Suprapubic skin (tissue), 4 donors: ENCODE data around the gene TNS1. TPM values are rescaled to one million over a fixed set of nuclear protein-coding genes. Genes with fewer than 3 reads are reported as not detected.

ENCODE experiments used
- DNase-seq, 2 donors: peaks; one replicate each; pipeline ENCODE4 v3.0.0-alpha.2; 2019; ENCODE audit warnings: low spot score in 2 of 2
- H3K27ac ChIP-seq: fragments of 200-600 bp; sonication (generic); one replicate; pipeline ENCODE4 v1.5.1; 2019
- H3K27me3 ChIP-seq: fragments of 200-600 bp; sonication (generic); one replicate; pipeline ENCODE4 v1.5.1; 2019
- H3K36me3 ChIP-seq: fragments of 200-600 bp; sonication (generic); one replicate; pipeline ENCODE4 v1.5.1; 2019
- H3K4me1 ChIP-seq: fragments of 200-600 bp; sonication (generic); one replicate; pipeline ENCODE4 v1.5.1; 2019
- H3K4me3 ChIP-seq: fragments of 200-600 bp; sonication (generic); one replicate; pipeline ENCODE4 v1.5.1; 2019; ENCODE audit warnings: mild to moderate bottlenecking
- H3K9me3 ChIP-seq: fragments of 200-600 bp; sonication (generic); one replicate; pipeline ENCODE4 v1.5.1; 2019
- EP300 ChIP-seq: sonication (generic); formaldehyde crosslinking; IDR thresholded peaks from one replicate; pipeline ENCODE4 v1.6.1; 2017; ENCODE audit warnings: antibody characterized with exemption
- POLR2A ChIP-seq, 2 donors: fragments of 450-650 bp; IDR thresholded peaks; one replicate each; pipeline ENCODE4 v1.6.1; 2017; ENCODE audit warnings: antibody characterized with exemption in 2 of 2, mild to moderate bottlenecking in 2 of 2, moderate library complexity in 2 of 2
- POLR2AphosphoS5 ChIP-seq, 3 donors: sonication (generic); formaldehyde crosslinking; IDR thresholded peaks; one replicate each; pipeline ENCODE4 v1.6.1; 2017; ENCODE audit warnings: antibody characterized with exemption in 3 of 3
- WGBS: methylation state at CpG from one replicate; pipeline ENCODE4 v1.1.5; 2018; 5-methylcytosine and 5-hydroxymethylcytosine counted together
- total RNA-seq, 4 donors: library from RNA; depleted of rRNA; stranded (reverse); fragments of >200 nt; gene quantifications; one replicate each; pipeline ENCODE4 v1.1.0, GENCODE V29; 2016
- TF ChIP-seq, protein P1 (sequence below), 2 donors: fragments of 200-600 bp in 1 of 2; fragments of 450-650 bp in 1 of 2; sonication (generic) in 1 of 2; IDR thresholded peaks; one replicate each; pipeline ENCODE4 v1.5.1; 2016 to 2019; ENCODE audit warnings: antibody characterized with exemption in 2 of 2, mild to moderate bottlenecking in 1 of 2, moderate library complexity in 1 of 2

TNS1 gene
- total RNA-seq, 4 donors from 2014 or later, result 64.1 to 145 (median 99.5) TPM

DNA sequence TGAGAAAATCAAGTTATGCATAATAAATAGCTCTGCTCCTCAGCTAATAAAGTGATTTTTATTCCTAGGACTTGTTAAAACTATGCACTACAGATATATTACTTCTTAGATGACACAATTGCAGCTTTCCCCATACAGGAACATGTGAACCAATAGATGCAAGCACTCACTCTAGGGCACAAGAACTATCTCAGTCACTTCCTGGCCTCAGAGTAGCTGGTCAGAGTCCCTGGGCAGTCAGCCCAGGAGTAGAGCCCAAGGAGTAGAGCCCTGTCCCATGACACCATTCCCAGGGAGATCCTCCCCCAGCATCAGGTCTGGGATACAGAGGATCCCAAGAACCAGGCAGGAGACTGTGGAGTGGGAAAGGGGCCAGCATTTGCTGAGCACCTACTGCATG lies 2.7 kb downstream of the TNS1 start:
- Histone ChIP-seq H3K4me1 (peaks cover 74% of the 10 kb centered on the region), H3K27me3 (no peaks in the 10 kb centered on the region), H3K4me3 (no peak overlapping the region), H3K9me3 (no peaks in the 10 kb centered on the region), H3K36me3 (no peaks in the 10 kb centered on the region), H3K27ac (peak overlapping the region; percentile 87)
- DNase-seq, result no peak
- TF ChIP-seq POLR2A (IDR thresholded peaks at IDR 0.05) (no peak), POLR2AphosphoS5 (IDR thresholded peaks at IDR 0.05) (no peak), EP300 (no peak)
- TF ChIP-seq, protein P1, sequence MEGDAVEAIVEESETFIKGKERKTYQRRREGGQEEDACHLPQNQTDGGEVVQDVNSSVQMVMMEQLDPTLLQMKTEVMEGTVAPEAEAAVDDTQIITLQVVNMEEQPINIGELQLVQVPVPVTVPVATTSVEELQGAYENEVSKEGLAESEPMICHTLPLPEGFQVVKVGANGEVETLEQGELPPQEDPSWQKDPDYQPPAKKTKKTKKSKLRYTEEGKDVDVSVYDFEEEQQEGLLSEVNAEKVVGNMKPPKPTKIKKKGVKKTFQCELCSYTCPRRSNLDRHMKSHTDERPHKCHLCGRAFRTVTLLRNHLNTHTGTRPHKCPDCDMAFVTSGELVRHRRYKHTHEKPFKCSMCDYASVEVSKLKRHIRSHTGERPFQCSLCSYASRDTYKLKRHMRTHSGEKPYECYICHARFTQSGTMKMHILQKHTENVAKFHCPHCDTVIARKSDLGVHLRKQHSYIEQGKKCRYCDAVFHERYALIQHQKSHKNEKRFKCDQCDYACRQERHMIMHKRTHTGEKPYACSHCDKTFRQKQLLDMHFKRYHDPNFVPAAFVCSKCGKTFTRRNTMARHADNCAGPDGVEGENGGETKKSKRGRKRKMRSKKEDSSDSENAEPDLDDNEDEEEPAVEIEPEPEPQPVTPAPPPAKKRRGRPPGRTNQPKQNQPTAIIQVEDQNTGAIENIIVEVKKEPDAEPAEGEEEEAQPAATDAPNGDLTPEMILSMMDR (IDR thresholded peaks at IDR 0.05), result no peak

- H3K36me3 ChIP-seq, result no peaks in the 10 kb centered on the region
- TF ChIP-seq, protein P1 (IDR thresholded peaks at IDR 0.05), result no peak
- no peak for TF ChIP-seq POLR2A (IDR thresholded peaks at IDR 0.05)
- no peak for TF ChIP-seq EP300
- no peak for TF ChIP-seq POLR2AphosphoS5 (IDR thresholded peaks at IDR 0.05)
- no peaks in the 10 kb centered on the region for H3K27me3 ChIP-seq
- no peak overlapping the region for H3K4me3 ChIP-seq
- H3K27ac ChIP-seq, result peak overlapping the region; percentile 36
- peaks cover 74% of the 10 kb centered on the region for H3K4me1 ChIP-seq
- no peak for DNase-seq
- 46% methylated on average over 4 of the region's 4 CpGs for WGBS
- H3K9me3 ChIP-seq, result no peaks in the 10 kb centered on the region
These were observed 3.2 kb downstream of the TNS1 start for GRCh38 chr2:217999595-217999959.

GRCh38 chr2:217998926-217999594 lies 3.7 kb downstream of the TNS1 start:
- Histone ChIP-seq H3K27me3 (no peaks in the 10 kb centered on the region), H3K27ac (peak overlapping the region; percentile 36), H3K9me3 (no peaks in the 10 kb centered on the region), H3K4me3 (no peak overlapping the region), H3K36me3 (no peaks in the 10 kb centered on the region), H3K4me1 (peaks cover 74% of the 10 kb centered on the region)
- 60% methylated on average over 10 of the region's 10 CpGs for WGBS
- no peak for DNase-seq
- TF ChIP-seq EP300 (no peak), POLR2A (IDR thresholded peaks at IDR 0.05) (no peak), POLR2AphosphoS5 (IDR thresholded peaks at IDR 0.05) (no peak)
- TF ChIP-seq, protein P1 (IDR thresholded peaks at IDR 0.05), result no peak

GRCh38 chr2:217997510-217997909 lies 5.3 kb downstream of the TNS1 start:
- peak overlapping the region; percentile 90 for H3K27ac ChIP-seq
- H3K4me3 ChIP-seq, result no peak overlapping the region
- no peaks in the 10 kb centered on the region for H3K9me3 ChIP-seq
- WGBS, result 79% methylated on average over 11 of the region's 11 CpGs
- no peaks in the 10 kb centered on the region for H3K36me3 ChIP-seq
- TF ChIP-seq POLR2A (IDR thresholded peaks at IDR 0.05) (no peak), POLR2AphosphoS5 (IDR thresholded peaks at IDR 0.05) (no peak)
- TF ChIP-seq, protein P1 (IDR thresholded peaks at IDR 0.05), result no peak
- no peak for DNase-seq
- peaks cover 72% of the 10 kb centered on the region for H3K4me1 ChIP-seq
- H3K27me3 ChIP-seq, result no peaks in the 10 kb centered on the region

DNA sequence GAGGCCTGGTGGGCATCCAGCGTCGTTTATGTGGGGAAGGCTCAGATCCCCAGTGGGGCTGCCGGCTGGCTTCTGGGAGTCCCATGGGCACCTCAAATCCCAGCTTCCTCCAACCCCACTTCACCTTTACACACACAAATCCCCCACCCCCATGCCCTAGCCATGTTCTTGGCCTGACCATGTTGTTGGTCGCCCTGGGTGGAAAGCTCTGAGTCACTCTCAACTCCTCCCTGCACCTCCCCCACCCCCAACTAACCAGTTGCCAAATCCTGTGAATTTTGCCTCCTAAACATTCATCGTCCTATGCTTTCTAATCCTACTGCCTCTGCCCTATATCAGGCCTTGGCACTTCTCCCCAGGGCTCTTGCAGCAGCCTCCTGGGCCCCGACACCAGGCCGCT lies 6.4 kb downstream of the TNS1 start:
- H3K4me1 ChIP-seq, result peaks cover 63% of the 10 kb centered on the region
- no peaks in the 10 kb centered on the region for H3K9me3 ChIP-seq
- H3K36me3 ChIP-seq, result no peaks in the 10 kb centered on the region
- DNase-seq, result no peak
- peak overlapping the region; percentile 20 for H3K4me3 ChIP-seq
- H3K27ac ChIP-seq, result peak overlapping the region; percentile 90
- TF ChIP-seq POLR2A (IDR thresholded peaks at IDR 0.05) (no peak), POLR2AphosphoS5 (IDR thresholded peaks at IDR 0.05) (no peak), EP300 (no peak)
- TF ChIP-seq, protein P1 (IDR thresholded peaks at IDR 0.05), result no peak
- 37% methylated on average over 7 of the region's 7 CpGs for WGBS
- H3K27me3 ChIP-seq, result no peaks in the 10 kb centered on the region
